ENCODE results near the gene GPR32.
"Not testable (repeated sequence)": the region's sequence is repeated elsewhere in the genome, so short reads cannot be mapped to it uniquely, and the experiment has no call there.

DNA sequence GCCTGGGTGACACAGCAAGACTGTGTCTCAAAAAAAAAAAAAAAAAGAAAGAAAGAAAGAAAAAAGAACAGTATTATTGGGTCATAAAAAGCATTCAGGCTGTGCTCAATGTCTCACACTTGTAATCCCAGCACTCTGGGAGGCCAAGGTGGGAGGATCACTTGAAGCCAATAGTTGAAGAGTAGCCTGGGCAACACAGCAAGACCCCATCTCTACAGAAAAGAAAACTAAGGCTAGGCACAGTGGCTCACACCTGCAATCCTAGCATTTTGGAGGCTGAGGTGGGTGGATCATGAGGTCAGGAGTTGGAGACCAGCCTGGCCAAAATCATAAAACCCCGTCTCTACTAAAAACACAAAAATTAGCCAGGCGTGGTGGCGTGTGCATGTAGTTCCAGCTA lies 12.6 kb upstream of the GPR32 start:
- TF ChIP-seq, protein P1, sequence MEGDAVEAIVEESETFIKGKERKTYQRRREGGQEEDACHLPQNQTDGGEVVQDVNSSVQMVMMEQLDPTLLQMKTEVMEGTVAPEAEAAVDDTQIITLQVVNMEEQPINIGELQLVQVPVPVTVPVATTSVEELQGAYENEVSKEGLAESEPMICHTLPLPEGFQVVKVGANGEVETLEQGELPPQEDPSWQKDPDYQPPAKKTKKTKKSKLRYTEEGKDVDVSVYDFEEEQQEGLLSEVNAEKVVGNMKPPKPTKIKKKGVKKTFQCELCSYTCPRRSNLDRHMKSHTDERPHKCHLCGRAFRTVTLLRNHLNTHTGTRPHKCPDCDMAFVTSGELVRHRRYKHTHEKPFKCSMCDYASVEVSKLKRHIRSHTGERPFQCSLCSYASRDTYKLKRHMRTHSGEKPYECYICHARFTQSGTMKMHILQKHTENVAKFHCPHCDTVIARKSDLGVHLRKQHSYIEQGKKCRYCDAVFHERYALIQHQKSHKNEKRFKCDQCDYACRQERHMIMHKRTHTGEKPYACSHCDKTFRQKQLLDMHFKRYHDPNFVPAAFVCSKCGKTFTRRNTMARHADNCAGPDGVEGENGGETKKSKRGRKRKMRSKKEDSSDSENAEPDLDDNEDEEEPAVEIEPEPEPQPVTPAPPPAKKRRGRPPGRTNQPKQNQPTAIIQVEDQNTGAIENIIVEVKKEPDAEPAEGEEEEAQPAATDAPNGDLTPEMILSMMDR (IDR thresholded peaks at IDR 0.05): not testable (repeated sequence)
- not testable (repeated sequence) for TF ChIP-seq POLR2A, POLR2AphosphoS5 (IDR thresholded peaks at IDR 0.05)
